Testis (tissue), 3 donors: ENCODE measurements around the gene RASSF8. TPM values are rescaled to one million over a fixed set of nuclear protein-coding genes. Genes with fewer than 3 reads are reported as not detected.

Experiments used
- DNase-seq: peaks from one replicate; pipeline ENCODE4 v3.0.0-alpha.2; 2019
- H3K27ac ChIP-seq, 2 donors: fragments of 200-600 bp; sonication (generic); one replicate each; pipeline ENCODE4 v1.5.1; 2019
- H3K27me3 ChIP-seq: fragments of 200-600 bp; sonication (generic); one replicate; pipeline ENCODE4 v1.5.1; 2019
- H3K36me3 ChIP-seq: fragments of 200-600 bp; sonication (generic); one replicate; pipeline ENCODE4 v1.5.1; 2017; ENCODE audit warnings: low read depth; ENCODE audit errors: missing control alignments
- H3K4me1 ChIP-seq: fragments of 200-600 bp; sonication (generic); one replicate; pipeline ENCODE4 v1.5.1; 2019
- H3K4me3 ChIP-seq, 2 donors: fragments of 200-600 bp; sonication (generic); one replicate each; pipeline ENCODE4 v1.5.1; 2017 to 2019
- H3K9me3 ChIP-seq: fragments of 200-600 bp; sonication (generic); one replicate; pipeline ENCODE4 v1.5.1; 2017
- CTCF ChIP-seq, 3 experiments: fragments of 450-650 bp in 2 of 3; fragments of 200-600 bp in 1 of 3; sonication (generic) in 1 of 3; IDR thresholded peaks; one replicate each; pipeline ENCODE4 v1.5.1; 2016 to 2019; ENCODE audit warnings: antibody characterized with exemption in 3 of 3, mild to moderate bottlenecking in 2 of 3, moderate library complexity in 1 of 3
- POLR2A ChIP-seq: fragments of 450-650 bp; IDR thresholded peaks from one replicate; pipeline ENCODE4 v1.6.1; 2017; ENCODE audit warnings: antibody characterized with exemption, mild to moderate bottlenecking, moderate library complexity
- WGBS, 2 donors: methylation state at CpG; one replicate each; pipeline ENCODE4 v1.1.5; 2018; 5-methylcytosine and 5-hydroxymethylcytosine counted together
- intact Hi-C: fragments of 100-400 bp; cut with DNase I; formaldehyde crosslinking; loops from one replicate; pipeline ENCODE4 v1.15.1; 2023; ENCODE audit warnings: low total_unique reads
- polyA plus RNA-seq: library from polyadenylated mRNA; stranded (reverse); fragments of 350-450 nt; fragmentation: Illumina TruSeq; extraction: RNeasy Lipid Tissue Mini Kit (QIAGEN cat#74804); gene quantifications from one replicate; pipeline ENCODE4 v1.2.3, GENCODE V29; 2014; ENCODE audit warnings: low read depth, low replicate concordance; ENCODE audit not compliant: insufficient read depth
- total RNA-seq, 2 donors: library from RNA; depleted of rRNA; stranded (reverse); fragments of >200 nt; gene quantifications; one replicate each; pipeline ENCODE4 v1.2.3, GENCODE V29; 2016

The RASSF8 gene
- total and polyA plus RNA-seq, 3 donors from 2014 or later = 71.7 to 93.5 (median 90.0) TPM

- no peak for DNase-seq
- WGBS, 2 donors = 86 to 90% methylated on average over 4 of the region's 4 CpGs
- Histone ChIP-seq H3K36me3 (no peaks in the 10 kb centered on the region), H3K4me3 (no peak overlapping the region), H3K27ac (no peak overlapping the region), H3K27me3 (no peaks in the 10 kb centered on the region), H3K4me1 (no peaks in the 10 kb centered on the region), H3K9me3 (no peaks in the 10 kb centered on the region)
- no peak for TF ChIP-seq POLR2A
- TF ChIP-seq CTCF (IDR thresholded peaks at IDR 0.05) = no peak
- intact Hi-C loops = no loop called here
Observed at GRCh38 chr12:25992026-25992782, 33.7 kb downstream of the RASSF8 start.

GRCh38 chr12:25993901-25994651 lies 35.6 kb downstream of the RASSF8 start:
- Histone ChIP-seq H3K36me3 (no peaks in the 10 kb centered on the region), H3K9me3 (no peaks in the 10 kb centered on the region), H3K4me1 (no peaks in the 10 kb centered on the region), H3K27me3 (no peaks in the 10 kb centered on the region), H3K4me3 (no peak overlapping the region), H3K27ac (no peak overlapping the region)
- no peak for DNase-seq
- TF ChIP-seq CTCF (IDR thresholded peaks at IDR 0.05) (no peak), POLR2A (no peak)
- intact Hi-C loops = no loop called here
- 91 to 96% methylated on average over 3 of the region's 3 CpGs for WGBS, 2 donors

- no peaks in the 10 kb centered on the region for H3K27me3 ChIP-seq
- H3K36me3 ChIP-seq = no peaks in the 10 kb centered on the region
- H3K27ac ChIP-seq = no peak overlapping the region
- DNase-seq = no peak
- no peak overlapping the region for H3K4me3 ChIP-seq
- intact Hi-C loops = no loop called here
- WGBS, 2 donors = 81 to 87% methylated on average over 2 of the region's 2 CpGs
- TF ChIP-seq CTCF (IDR thresholded peaks at IDR 0.05) = no peak
- no peak for TF ChIP-seq POLR2A
- H3K4me1 ChIP-seq = no peaks in the 10 kb centered on the region
- H3K9me3 ChIP-seq = no peaks in the 10 kb centered on the region
Observed at GRCh38 chr12:25994901-25995625, 36.6 kb downstream of the RASSF8 start.

- no peak overlapping the region for H3K4me3 ChIP-seq
- WGBS, 2 donors = 93 to 98% methylated on average over 2 of the region's 2 CpGs
- H3K36me3 ChIP-seq = no peaks in the 10 kb centered on the region
- no peaks in the 10 kb centered on the region for H3K4me1 ChIP-seq
- no peak overlapping the region for H3K27ac ChIP-seq
- TF ChIP-seq POLR2A = no peak
- TF ChIP-seq CTCF (IDR thresholded peaks at IDR 0.05) = no peak
- H3K27me3 ChIP-seq = no peaks in the 10 kb centered on the region
- intact Hi-C loops = no loop called here
- no peaks in the 10 kb centered on the region for H3K9me3 ChIP-seq
- DNase-seq = no peak
Observed at GRCh38 chr12:25995906-25996305, 37.4 kb downstream of the RASSF8 start.
